GM12892 (cell line): Measurements from ENCODE around the gene SCIMP.

ENCODE experiments used
- POLR2A ChIP-seq: IDR thresholded peaks from 2 replicates; pipeline ENCODE4 v1.6.1; 2011; ENCODE audit warnings: low read depth, low read length, control low read depth
- TAF1 ChIP-seq: IDR thresholded peaks from 2 replicates; pipeline ENCODE4 v1.6.1; 2011; ENCODE audit warnings: low read depth, mild to moderate bottlenecking, control low read depth, low read length, borderline replicate concordance

GRCh38 chr17:5203178-5203907 is 31.3 kb downstream of the SCIMP start:
- TF ChIP-seq POLR2A (no peak), TAF1 (no peak)
